GM12873 (cell line): ENCODE results near the gene PLA2G5.

Source experiments
- TF ChIP-seq, protein P1 (sequence below): IDR thresholded peaks from 2 replicates; pipeline ENCODE4 v1.5.1; 2012; ENCODE audit warnings: low read depth, mild to moderate bottlenecking, moderate library complexity, low read length, control low read depth; ENCODE audit not compliant: insufficient read depth; ENCODE audit errors: missing control alignments

The PLA2G5 gene

DNA sequence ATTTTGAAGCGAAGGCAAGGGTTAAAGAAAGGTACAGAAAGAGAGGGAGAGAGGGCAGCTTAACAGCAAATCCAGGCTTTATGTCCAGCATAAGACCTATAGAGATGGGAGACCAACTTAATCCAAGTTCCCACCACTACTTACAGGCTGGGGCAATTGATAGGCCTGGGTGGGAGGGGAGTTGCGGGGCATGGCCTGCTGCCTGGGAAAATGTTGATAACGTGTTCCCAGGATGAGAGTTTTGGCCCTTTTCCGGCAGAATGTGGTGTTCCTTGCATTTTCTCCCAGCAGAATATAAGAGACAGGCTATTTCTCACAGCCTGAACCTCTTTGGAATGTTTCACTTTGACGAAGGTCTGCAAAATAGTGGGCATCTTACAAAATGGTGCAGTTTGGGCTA, 34.9 kb upstream of the PLA2G5 start:
- TF ChIP-seq, protein P1, sequence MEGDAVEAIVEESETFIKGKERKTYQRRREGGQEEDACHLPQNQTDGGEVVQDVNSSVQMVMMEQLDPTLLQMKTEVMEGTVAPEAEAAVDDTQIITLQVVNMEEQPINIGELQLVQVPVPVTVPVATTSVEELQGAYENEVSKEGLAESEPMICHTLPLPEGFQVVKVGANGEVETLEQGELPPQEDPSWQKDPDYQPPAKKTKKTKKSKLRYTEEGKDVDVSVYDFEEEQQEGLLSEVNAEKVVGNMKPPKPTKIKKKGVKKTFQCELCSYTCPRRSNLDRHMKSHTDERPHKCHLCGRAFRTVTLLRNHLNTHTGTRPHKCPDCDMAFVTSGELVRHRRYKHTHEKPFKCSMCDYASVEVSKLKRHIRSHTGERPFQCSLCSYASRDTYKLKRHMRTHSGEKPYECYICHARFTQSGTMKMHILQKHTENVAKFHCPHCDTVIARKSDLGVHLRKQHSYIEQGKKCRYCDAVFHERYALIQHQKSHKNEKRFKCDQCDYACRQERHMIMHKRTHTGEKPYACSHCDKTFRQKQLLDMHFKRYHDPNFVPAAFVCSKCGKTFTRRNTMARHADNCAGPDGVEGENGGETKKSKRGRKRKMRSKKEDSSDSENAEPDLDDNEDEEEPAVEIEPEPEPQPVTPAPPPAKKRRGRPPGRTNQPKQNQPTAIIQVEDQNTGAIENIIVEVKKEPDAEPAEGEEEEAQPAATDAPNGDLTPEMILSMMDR, result no peak

DNA sequence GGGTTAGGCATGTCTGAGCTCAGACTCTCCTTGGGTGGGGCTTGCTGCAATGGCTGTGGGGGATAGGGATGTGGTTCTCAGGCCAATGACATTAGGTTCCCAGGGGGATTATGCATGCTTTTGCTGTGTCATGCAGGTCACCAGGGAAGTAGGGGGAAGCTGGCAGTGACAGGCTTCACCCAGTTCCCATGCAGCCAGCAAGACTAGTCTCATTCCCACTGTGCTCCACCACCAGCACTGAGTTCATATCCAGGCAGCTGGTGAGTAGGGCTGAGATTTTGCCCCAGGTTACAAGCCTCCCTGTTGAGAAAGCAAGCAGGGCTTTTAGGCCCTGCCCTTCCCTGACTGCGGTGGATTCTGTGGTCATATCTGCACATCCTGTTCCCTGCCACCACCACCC, 32.1 kb upstream of the PLA2G5 start:
- TF ChIP-seq, protein P1, result no peak

DNA sequence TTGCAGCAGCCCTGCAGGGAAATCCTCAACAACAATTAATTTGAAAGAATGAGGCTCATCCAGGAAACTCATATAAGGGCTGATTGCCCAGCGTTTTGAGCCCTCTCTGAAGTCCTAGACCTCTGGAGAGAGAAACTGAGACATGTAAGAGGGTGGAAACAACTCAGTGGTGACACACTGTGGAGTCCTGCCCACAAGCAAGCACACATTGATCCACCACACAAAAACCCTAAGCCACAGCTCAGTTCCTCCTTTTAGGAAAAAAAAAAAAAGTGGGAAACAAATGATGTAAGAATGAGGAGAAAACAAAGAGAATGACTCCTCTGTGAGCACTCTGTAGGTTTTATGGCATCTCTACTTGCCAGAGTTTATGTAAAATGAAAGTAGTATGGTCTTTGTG, 22.9 kb upstream of the PLA2G5 start:
- TF ChIP-seq, protein P1, result no peak

DNA sequence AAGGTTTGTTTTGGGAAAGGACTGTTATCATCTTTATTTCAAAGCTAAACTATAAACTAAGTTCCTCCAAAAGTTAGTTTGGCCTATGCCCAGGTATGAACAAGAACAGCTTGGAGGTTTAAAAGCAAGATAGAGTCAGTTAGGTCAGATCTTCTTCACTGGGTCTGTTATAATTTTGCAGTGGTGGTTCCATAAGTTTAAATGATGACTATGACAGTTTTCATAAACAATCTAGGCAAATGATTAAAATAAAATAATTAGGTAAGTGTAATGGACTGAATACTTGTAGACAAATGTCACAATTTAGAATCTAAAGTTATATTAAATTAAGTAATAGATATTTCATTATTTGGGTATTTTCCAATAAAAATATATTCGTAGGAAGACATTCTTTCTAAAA, 21.4 kb upstream of the PLA2G5 start:
- TF ChIP-seq, protein P1, result no peak

DNA sequence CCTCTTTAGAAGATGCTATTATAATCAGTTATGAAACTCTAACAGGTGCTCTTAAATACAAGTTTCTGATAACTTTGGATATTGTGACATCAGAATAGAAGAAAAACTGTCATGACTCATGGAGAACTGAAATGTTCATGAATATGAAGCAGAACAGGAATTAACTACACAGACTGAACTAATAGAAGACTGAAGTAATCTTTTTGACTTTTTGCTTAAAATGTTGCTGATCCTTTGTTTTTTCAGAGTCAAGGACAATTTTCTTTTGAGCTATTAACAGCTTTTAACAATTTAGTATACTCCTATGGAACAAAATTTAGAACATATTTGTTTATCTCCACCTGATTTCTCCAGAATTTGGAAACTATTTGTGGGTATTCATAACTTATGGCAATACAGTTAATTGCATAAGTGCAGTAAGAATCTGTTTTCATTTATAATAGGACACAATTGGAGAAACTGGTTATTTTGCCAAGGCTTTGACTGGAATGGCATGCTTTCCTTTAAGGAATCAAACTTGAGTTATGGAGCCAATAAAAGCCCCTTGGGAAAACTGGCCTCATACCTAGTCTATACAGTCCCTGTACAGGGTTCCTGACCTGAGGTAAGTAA, 18.7 kb upstream of the PLA2G5 start:
- TF ChIP-seq, protein P1, result no peak

DNA sequence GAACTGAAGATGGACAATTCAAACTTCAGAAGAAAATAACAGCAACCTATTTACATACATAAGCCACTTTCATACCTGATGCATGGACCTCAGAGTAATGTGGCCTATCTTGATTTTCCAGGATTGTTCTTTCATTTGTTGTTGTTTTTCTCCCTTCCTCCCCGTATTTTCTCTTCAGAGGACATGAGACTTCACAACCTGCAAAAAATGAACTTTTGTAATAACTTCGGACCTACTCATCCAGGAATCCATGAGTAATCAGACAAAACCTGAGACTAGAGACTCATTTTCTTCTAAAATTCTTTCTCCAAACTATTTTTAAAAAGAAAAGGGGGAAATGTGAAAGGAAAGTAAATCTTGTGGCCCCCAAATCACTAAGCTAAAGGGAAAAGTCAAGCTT, 17.6 kb upstream of the PLA2G5 start:
- TF ChIP-seq, protein P1, result no peak

DNA sequence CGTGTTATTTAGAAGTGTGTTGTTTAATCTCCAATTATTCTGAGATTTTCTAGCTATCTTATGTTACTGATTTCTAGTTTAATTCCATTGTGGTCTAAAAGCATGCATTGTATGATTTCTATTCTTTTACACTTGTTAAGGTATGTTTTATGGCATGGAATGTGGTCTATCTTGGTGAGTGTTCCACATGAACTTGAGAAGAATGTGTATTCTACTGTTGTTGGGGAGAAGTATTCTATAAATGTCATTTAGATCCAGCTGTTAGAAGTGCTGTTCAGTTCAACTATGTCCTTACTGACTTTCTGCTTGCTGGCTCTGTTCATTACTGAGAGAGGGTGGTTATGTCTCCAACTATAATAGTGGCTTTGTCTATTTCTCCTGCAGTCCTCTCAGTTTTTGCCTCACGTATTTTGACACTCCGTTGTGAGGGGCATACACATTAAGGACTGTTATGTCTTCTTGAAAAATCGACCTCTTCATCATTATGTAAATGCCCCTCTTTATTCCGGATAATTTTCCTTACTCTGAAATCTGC, 12.0 kb upstream of the PLA2G5 start:
- TF ChIP-seq, protein P1, result no peak

DNA sequence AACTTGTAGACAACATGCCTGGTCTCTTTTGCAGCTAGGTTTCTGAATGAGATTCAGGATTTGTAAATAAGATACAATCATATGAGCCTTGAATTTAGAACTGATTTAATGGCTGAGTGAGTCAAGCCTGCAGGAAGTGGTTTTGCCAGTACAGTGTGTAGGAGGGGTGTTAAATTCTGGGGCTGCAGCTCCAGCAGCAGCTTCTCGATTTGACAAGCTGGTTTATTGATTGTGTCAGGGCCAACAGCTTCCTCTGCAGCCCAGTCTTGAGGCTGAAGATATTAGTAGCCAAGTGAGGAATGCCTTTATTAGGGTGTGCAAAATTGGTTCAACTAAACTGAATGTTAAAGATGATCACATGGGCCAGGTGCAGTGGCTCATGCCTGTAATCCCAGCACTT, 11.5 kb upstream of the PLA2G5 start:
- TF ChIP-seq, protein P1, result no peak
